Small intestine (tissue), 7 donors: ENCODE data around the gene SURF2. TPM values are rescaled to one million over a fixed set of nuclear protein-coding genes. Genes with fewer than 3 reads are reported as not detected.

Experiments used
- DNase-seq, 2 donors: peaks; one replicate each; pipeline versions ENCODE4 v3.0.0 to v3.0.0-alpha.2; 2013
- FAIRE-seq: peaks from 2 replicates; lab custom pipeline; 2012; peaks lifted over from hg19 to GRCh38; lab: Jason Lieb, UNC
- H3K27ac ChIP-seq, 3 donors: one replicate each; pipeline ENCODE4 v1.5.1; 2013; ENCODE audit warnings: low read length in 2 of 3, mild to moderate bottlenecking in 2 of 3, control low read depth in 1 of 3, inconsistent platforms in 1 of 3, low read depth in 1 of 3, moderate library complexity in 1 of 3
- H3K27me3 ChIP-seq, 3 donors: one replicate each; pipeline ENCODE4 v1.6.1; 2013; ENCODE audit warnings: low read length in 3 of 3, inconsistent platforms in 1 of 3; ENCODE audit not compliant: control insufficient read depth in 3 of 3, insufficient read depth in 3 of 3
- H3K36me3 ChIP-seq, 3 donors: one replicate each; pipeline ENCODE4 v1.6.1; 2013; ENCODE audit warnings: low read length in 3 of 3, inconsistent platforms in 1 of 3, low read depth in 1 of 3, mild to moderate bottlenecking in 1 of 3, moderate library complexity in 1 of 3; ENCODE audit not compliant: control insufficient read depth in 3 of 3, insufficient read depth in 2 of 3
- H3K4me1 ChIP-seq, 3 donors: one replicate each; pipeline ENCODE4 v1.6.1; 2013; ENCODE audit warnings: low read length in 2 of 3, inconsistent platforms in 1 of 3, low read depth in 1 of 3, mild to moderate bottlenecking in 1 of 3, moderate library complexity in 1 of 3; ENCODE audit not compliant: control insufficient read depth in 3 of 3, insufficient read depth in 2 of 3
- H3K4me3 ChIP-seq, 3 donors: one replicate each; pipeline ENCODE4 v1.5.1; 2013; ENCODE audit warnings: low read length in 3 of 3, control low read depth in 1 of 3, inconsistent platforms in 1 of 3, low read depth in 1 of 3, mild to moderate bottlenecking in 1 of 3, moderate library complexity in 1 of 3
- H3K9me3 ChIP-seq, 2 donors: one replicate each; pipeline ENCODE4 v1.6.1; 2013; ENCODE audit warnings: low read depth in 1 of 2, low read length in 1 of 2; ENCODE audit not compliant: control insufficient read depth in 2 of 2, insufficient read depth in 1 of 2
- WGBS, 3 donors: extraction: QIAGEN DNeasy Blood & Tissue Kit; methylation state at CpG; one replicate each; pipeline ENCODE4 v1.1.7; 2013; 5-methylcytosine and 5-hydroxymethylcytosine counted together
- polyA plus RNA-seq, 4 donors: library from polyadenylated mRNA; stranded (reverse) in 3 of 4; unstranded in 1 of 4; fragments of 200-250 nt in 3 of 4; fragments of 120-200 nt in 1 of 4; gene quantifications; one replicate each; pipeline versions ENCODE4 v1.2.1 to v1.2.3, GENCODE V29; 2013
- donor health status: healthy with polysubstance abuse.
- donor health status: control.
- donor health status: control.
- donor health status: Bipolar disorder and iron deficiency.
- donor health status: healthy.

SURF2 gene
- polyA plus RNA-seq, 4 donors: 15.3 to 66.0 (median 42.6) TPM

DNA sequence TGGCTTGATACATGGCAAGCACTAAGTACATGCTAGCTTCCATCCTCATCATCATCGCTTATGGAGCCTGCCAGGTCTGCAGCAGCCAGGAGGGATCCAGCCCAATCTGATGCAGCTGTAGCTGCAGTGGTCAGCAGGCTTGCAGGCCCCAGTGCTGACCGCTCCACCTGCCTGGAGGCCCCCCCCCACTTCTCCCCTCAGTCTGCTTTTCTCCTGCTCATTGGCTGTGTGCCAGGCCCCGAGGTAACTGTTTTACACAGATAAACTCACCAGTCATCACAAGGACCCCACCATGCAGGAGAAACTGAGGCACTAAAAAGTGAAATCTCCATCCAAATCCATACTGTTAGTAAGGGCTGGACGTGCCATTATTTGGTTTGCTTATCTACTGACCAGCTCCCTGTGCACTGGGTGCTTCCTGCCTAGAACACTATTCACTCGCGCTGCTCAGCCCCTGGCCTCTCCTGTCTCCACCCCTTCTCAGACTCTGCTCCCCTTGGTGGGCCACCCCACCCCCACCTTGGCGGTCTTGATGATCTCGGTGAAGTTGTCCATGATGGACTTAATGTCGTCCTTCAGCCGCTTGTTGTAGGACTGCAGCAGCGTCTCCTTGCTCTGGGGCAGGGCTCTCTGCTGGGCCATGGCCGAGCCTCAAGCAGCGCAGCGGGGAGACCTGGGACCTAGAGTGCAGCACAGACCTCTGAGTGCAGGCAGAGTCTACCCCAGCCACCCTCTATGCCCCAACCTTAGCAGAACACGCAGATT, 10.1 kb upstream of the SURF2 start:
- DNase-seq (no peak), FAIRE-seq (no peak)
- H3K27me3 ChIP-seq: no peaks in the 10 kb centered on the region
- no peak overlapping the region for H3K27ac ChIP-seq
- peaks cover 13 to 77% (median 13%) of the 10 kb centered on the region in 3 donors for H3K36me3 ChIP-seq
- WGBS, 3 donors: 75 to 82% (median 80%) methylated on average over 15 of the region's 15 CpGs
- H3K9me3 ChIP-seq: no peaks in the 10 kb centered on the region
- peaks cover 0 to 16% (median 9%) of the 10 kb centered on the region in 3 donors for H3K4me1 ChIP-seq
- peak overlapping the region in 1 of 3 donors; percentile 73 for H3K4me3 ChIP-seq

DNA sequence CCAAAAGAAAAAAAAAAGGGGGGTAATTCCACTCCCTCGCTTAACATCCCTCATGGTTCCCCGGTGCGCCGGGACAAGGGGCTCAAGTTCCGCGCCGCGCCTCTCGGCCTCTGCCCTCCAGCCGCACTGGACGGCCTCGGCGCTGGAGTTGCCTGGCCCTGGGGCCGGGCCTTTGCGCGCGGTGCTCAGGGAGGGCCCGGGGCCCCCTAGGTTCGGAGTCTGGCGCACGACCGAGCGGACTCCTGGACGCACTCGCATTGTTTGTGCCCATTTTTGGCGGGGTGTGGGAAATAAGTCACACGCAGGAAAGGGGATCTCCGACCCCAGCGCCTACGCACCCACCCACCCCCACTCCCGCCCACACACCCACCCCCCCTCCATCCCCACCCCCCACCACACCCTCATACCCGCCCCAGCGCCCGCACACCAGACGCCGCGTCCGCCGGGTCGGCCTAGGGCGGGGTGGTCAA, 8.8 kb upstream of the SURF2 start:
- Histone ChIP-seq H3K36me3 (peaks cover 16 to 77% (median 18%) of the 10 kb centered on the region in 3 donors), H3K27ac (peak overlapping the region; percentile 69 to 86 (median 86))
- 0% methylated on average over 23 to 40 of the region's 41 CpGs for WGBS, 3 donors

DNA sequence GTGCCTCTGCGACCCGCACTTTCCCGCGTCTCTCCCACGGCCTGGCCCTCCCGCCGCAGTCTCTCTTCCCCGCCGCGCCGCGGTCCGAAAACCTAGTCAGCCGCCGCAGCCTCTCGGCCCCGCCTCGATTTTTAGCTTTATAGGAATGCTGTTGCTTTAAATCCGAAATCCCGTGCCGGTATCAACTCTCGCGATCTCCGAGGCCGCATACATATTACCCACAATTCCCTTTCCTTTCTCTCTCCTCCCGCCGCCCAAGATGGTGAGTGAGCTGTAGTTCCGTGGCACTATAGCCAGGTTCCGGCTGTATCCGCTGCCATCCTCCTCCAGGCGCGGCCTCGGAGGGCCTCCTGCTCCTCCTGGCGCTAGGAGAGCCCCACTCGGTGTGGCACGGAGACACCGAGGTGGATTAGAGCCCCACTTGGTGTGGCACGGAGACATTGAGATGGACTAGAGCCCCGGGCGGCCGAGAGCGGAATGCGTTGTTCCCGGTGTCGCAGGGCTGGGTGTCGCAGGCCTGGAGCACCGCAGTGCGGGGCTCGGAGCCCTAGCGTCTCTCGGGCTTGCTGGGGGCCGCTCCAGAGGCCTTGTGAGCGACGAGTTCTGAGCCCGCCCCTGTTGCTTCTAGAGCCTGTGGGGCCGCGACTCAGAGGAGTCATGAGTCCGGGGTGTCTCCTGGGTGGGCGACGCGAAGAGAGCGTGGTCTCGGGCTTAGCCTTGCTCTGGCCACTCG, 8.2 kb upstream of the SURF2 start, which contains the start of the genes MED22 and RPL7A:
TSS of gene MED22 (minus strand) at position 147 of the 733 bp plus-strand sequence. CDS start 1,469 bp downstream, outside the sequence.
TSS of gene RPL7A (plus strand) at position 234 of the 733 bp plus-strand sequence. CDS start at position 260, 26 bp downstream.
- Histone ChIP-seq H3K9me3 (no peaks in the 10 kb centered on the region), H3K4me3 (peak within 1 kb of the TSS; percentile 51 to 79 (median 73)), H3K36me3 (peaks cover 16 to 77% (median 21%) of the 10 kb centered on the region in 3 donors), H3K27me3 (no peaks in the 10 kb centered on the region), H3K27ac (peak within 1 kb of the TSS; percentile 69 to 86 (median 86)), H3K4me1 (peaks cover 0 to 16% (median 9%) of the 10 kb centered on the region in 3 donors)
- WGBS, 3 donors: 0 to 1% (median 0%) methylated on average over 58 to 64 of the region's 64 CpGs
- FAIRE-seq (no peak), DNase-seq (peak; percentile 97)

More for the DNA sequence above, 8.8 kb upstream of the SURF2 start:
- peaks cover 0 to 16% (median 9%) of the 10 kb centered on the region in 3 donors for H3K4me1 ChIP-seq
- DNase-seq: peak; percentile 54 to 77
- peak overlapping the region; percentile 51 to 79 (median 73) for H3K4me3 ChIP-seq
- no peaks in the 10 kb centered on the region for H3K27me3 ChIP-seq
- no peak for FAIRE-seq
- no peaks in the 10 kb centered on the region for H3K9me3 ChIP-seq

DNA sequence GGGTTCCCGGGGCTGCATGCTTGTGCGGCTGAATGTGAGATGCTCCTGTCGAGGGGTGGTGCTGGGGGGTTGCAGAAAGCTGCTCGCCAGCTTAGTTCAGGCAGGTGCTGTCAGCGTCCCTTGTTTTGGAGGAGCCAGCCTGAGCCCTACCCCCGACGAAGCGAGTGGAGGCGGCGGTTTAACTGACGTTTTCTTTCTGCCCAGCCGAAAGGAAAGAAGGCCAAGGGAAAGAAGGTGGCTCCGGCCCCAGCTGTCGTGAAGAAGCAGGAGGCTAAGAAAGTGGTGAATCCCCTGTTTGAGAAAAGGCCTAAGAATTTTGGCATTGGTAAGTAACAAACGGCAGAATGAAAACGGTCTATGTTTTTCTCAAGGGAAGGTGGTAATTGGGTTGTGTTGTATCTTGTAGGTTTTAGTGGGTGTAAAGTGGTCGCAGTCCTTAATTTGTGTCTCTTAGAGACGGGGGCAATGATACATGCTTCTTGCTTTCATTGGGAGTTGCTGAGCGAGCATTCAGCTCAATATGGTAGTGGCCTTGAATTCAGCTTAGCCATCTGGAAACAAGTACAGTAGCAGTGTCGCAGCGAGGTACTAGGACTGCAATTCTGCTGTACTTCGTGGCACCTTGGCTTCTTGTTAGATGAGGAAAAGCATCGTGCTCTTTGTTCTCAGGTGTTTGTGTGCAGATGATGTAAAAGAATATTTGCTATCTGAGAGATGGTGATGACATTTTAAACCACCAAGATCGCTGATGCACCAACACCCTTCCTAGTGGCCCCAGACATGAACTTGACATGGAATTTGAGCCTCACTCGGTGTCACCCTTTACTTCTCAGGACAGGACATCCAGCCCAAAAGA, 7.4 kb upstream of the SURF2 start:
- Histone ChIP-seq H3K27me3 (no peaks in the 10 kb centered on the region), H3K27ac (peak overlapping the region; percentile 69 to 86 (median 86)), H3K4me1 (peaks cover 0 to 16% (median 9%) of the 10 kb centered on the region in 3 donors), H3K36me3 (peaks cover 16 to 77% (median 20%) of the 10 kb centered on the region in 3 donors), H3K9me3 (no peaks in the 10 kb centered on the region), H3K4me3 (peak overlapping the region; percentile 51 to 79 (median 73))
- WGBS, 3 donors: 4 to 14% (median 6%) methylated on average over 25 of the region's 25 CpGs
- DNase-seq (no peak), FAIRE-seq (no peak)

DNA sequence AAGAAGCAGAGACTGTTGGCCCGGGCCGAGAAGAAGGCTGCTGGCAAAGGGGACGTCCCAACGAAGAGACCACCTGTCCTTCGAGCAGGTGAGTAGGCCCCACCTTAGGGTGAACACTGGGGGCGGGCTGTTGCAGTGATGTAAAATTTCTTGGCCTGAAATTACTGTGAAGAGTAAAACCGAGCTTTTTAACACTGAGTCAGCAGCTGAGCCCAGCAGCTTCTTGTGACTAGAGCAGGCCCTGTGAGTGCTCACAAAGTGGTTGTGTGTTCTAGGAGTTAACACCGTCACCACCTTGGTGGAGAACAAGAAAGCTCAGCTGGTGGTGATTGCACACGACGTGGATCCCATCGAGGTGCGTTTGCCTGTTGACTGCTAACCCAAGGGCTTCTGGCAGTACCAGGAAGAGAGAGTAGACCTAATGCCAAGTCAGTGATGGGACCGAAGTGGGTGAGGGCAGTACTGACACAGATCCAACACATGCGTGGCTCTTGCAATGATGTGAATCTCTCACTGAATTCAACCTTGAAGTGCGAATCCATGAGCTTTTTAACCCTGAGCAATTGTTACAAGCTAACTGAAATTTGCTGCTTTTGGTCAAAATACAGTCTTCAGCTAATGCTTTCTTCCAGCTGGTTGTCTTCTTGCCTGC, 6.3 kb upstream of the SURF2 start:
- Histone ChIP-seq H3K9me3 (no peaks in the 10 kb centered on the region), H3K27ac (no peak overlapping the region), H3K4me3 (peak overlapping the region in 1 of 3 donors; percentile 73), H3K36me3 (peaks cover 16 to 75% (median 19%) of the 10 kb centered on the region in 3 donors), H3K4me1 (peaks cover 0 to 18% (median 9%) of the 10 kb centered on the region in 3 donors), H3K27me3 (no peaks in the 10 kb centered on the region)
- DNase-seq (no peak), FAIRE-seq (no peak)
- 71 to 78% (median 74%) methylated on average over 15 of the region's 15 CpGs for WGBS, 3 donors

DNA sequence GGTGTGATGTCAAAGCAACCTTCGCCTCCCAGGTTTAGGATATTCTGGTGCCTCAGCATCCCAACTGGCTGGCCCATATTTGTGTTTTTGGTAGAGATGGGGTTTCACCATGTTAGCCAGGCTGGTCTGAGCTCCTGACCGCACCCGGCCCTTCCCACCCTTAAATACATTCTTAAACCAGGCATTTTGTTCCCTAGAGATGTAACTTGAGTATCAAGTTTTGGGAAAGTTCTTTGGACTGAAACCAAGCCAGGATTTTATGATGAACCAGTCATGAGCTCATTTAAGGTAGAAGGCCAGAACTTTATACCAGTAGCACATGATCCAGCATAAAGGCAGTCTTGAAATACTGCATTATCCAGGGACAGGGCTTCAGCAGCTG, 4.8 kb upstream of the SURF2 start:
- no peak for DNase-seq
- Histone ChIP-seq H3K9me3 (no peaks in the 10 kb centered on the region), H3K36me3 (peaks cover 16 to 61% (median 17%) of the 10 kb centered on the region in 3 donors), H3K27me3 (no peaks in the 10 kb centered on the region), H3K27ac (no peak overlapping the region), H3K4me3 (no peak overlapping the region), H3K4me1 (peaks cover 0 to 20% (median 8%) of the 10 kb centered on the region in 3 donors)
- WGBS, 3 donors: 92 to 100% (median 94%) methylated on average over 3 of the region's 3 CpGs
- no peak for FAIRE-seq

DNA sequence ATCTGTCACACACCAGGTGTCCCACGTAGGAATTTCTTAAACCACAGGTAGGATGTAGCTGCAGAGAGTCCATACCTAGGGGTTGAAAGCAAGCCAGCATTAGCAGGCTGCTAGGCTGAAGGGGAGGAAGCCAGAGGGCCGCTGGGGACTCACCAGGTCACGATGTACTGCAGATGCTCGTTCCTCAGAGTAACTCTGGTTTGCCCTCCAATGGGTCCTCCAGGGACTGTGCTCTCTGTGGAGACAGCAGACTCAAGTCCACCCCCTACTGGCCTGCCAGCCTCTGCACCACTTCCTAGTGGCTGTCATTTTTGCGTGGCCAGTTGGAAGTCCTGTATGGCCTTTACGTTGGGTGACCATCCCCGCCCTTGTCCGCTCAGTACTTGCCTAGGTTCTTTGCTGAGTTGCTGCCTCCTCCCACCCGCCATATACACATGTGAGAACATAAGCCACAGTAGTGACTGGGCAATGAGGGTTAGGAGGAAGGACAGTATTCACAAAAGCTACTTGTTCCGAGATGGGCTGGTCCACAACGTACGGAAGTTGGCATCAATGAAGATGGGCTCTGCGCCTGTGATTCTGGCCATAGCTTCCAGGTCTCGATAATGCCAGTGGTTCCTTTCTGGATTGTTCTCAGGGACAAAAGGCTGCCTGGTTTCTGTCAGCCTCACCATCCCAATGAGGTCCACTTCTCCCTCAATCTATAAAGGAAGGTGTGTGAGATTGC, 4.3 kb upstream of the SURF2 start:
- DNase-seq: no peak

More for the DNA sequence above, 4.3 kb upstream of the SURF2 start:
- no peak for FAIRE-seq
- 74 to 80% (median 77%) methylated on average over 14 of the region's 14 CpGs for WGBS, 3 donors
- H3K27me3 ChIP-seq: no peaks in the 10 kb centered on the region
- H3K36me3 ChIP-seq: peaks cover 16 to 60% (median 17%) of the 10 kb centered on the region in 3 donors
- peaks cover 0 to 18% (median 4%) of the 10 kb centered on the region in 3 donors for H3K4me1 ChIP-seq
- no peak overlapping the region for H3K4me3 ChIP-seq
- no peak overlapping the region for H3K27ac ChIP-seq
- no peaks in the 10 kb centered on the region for H3K9me3 ChIP-seq
